C4-2B (cell line): Measurements from ENCODE around the gene SLC52A1.

Source experiments
- H3K27ac ChIP-seq: fragments of 450-650 bp; 2 replicates; pipeline ENCODE4 v1.5.1; 2017
- CTCF ChIP-seq: fragments of 450-650 bp; conservative IDR thresholded peaks from 2 replicates; pipeline ENCODE4 v1.5.1; 2017; ENCODE audit warnings: mild to moderate bottlenecking
- ZFX ChIP-seq: fragments of 450-650 bp; IDR thresholded peaks from 2 replicates; pipeline ENCODE4 v1.6.1; 2017

Gene SLC52A1

GRCh38 chr17:4994081-4994595 is 41.1 kb downstream of the SLC52A1 start:
- TF ChIP-seq CTCF (no peak), ZFX (no peak)
- H3K27ac ChIP-seq, result no peak overlapping the region

DNA sequence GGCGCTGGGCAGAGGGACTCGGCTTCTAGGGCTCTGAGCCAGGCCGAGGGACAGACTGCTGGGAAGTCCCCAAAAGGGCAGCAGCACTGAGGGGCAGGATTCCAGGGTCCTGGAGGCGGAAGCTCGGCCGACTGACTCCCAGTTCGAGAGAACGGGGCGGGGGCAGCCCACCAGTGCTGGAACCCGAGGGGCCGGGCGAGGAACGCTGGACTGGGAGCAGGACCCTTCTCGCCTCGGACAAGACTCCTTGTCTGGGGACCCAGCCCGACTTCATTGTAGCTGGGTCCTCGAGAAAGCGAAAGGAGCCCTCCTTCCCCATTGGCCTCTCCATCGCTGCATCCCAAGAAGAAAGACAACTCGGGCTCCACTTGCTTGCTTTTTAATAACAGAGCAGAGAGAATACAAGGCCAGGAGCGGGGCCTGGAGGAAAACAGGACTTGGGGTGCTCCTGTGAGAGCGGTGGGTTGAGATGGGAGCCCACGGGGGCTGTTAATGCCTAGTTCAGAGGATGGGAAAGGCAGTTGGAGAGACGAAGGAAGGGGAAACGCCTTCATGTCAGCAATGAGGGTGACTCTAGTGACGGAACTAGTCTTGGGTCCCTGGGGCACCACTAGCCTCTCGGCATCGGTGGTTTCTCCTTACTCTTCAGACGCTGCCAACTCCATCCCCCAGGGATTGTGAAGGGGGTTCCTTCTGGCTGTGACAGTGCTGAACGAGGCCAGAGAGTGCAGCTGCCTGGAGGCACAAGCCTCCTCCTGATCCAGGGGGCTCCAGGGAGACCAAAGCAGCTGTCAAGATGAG is 47.3 kb downstream of the SLC52A1 start:
- TF ChIP-seq CTCF (no peak), ZFX (no peak)
- H3K27ac ChIP-seq, result peak overlapping the region; percentile 97

DNA sequence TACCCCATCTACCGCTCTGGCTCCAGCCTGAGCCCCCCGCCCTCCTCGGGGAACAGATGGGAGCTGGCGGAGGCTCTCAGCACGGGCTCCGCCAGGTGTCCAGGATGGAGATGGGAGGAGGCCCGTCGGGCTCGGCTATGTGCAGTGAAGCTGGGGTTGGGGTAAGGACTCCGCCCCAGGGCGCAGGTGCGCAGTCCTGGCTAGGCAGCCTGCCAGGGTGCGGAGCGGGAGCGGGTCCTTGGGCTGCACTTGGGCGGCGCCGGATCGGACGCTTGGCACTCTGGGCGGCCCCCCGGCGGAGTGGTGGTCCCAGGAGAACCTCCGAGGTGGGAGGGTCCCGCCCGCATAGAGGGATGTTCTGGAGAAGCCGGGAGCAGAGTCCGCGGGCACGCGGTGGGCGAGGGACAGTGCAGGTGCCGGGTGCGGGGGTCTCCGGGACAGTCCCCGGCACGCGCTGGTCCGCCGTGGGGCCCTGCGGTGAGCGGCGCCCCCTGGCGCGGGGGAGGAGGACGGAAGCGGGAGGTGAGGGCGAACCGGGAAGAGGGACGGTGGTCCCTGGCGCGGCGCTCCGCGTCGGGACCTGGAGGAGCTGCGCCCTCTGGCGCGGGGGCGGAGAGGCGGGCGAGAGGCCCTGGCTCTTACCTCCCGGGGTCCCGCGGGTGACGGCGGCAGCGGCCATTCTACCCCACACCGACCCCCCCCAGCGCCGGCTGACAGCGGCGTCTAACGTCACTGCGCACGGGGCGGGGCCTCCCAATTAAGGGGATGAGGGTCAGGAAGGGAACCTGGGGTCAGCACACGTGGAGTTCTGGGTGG is 48.1 kb downstream of the SLC52A1 start, which contains the start of gene CAMTA2:
CAMTA2 (minus strand) TSS at position 725 of the 816 bp plus-strand sequence. CDS start 1,453 bp downstream, outside the sequence.
- H3K27ac ChIP-seq, result peak within 1 kb of the TSS; percentile 97
- TF ChIP-seq ZFX, result peak; percentile 54; the same call in 1 of the 2 replicates
- peak; percentile 90 for TF ChIP-seq CTCF

- peak overlapping the region; percentile 97 for H3K27ac ChIP-seq
- TF ChIP-seq ZFX (no peak), CTCF (no peak)
Observed at GRCh38 chr17:4986403-4986802, 48.8 kb downstream of the SLC52A1 start.
